MCF 10A (cell line): ENCODE data around the gene SNX3. TPM values are rescaled to one million over a fixed set of nuclear protein-coding genes. Genes with fewer than 3 reads are reported as not detected.
A peak's percentile ranks its signal among the peaks of the same experiment; 100 is the strongest.

Source experiments
- BruUV-seq: library from RNA; stranded (reverse); fragments of 400-500 nt; replicated peaks from 2 replicates; lab custom pipeline; 2021; lab: Mats Ljungman, UMichigan
- CTCF ChIA-PET: fragments of 300-600 bp; sonication (Branson Sonifier 250); formaldehyde crosslinking; extraction: SDS; loops from one replicate; lab custom pipeline; 2021; ENCODE audit warnings: antibody characterized with exemption, inconsistent platforms; lab: Yijun Ruan, JAX
- POLR2A ChIA-PET: fragments of 300-600, 350-650 bp; sonication (Branson Sonifier 250); formaldehyde crosslinking; extraction: SDS; loops from one replicate; lab custom pipeline; 2020; ENCODE audit warnings: antibody characterized with exemption, inconsistent platforms; lab: Yijun Ruan, JAX
- DNase-seq: peaks from one replicate; pipeline ENCODE4 v3.0.0-alpha.2; 2018; ENCODE audit not compliant: unreplicated experiment
- H3K27ac Mint-ChIP-seq: one replicate; pipeline ENCODE4 v1.8.0; 2022; ENCODE audit warnings: mild to moderate bottlenecking, low read depth, mixed read lengths; ENCODE audit not compliant: unreplicated experiment
- H3K27me3 Mint-ChIP-seq: one replicate; pipeline ENCODE4 v1.8.0; 2022; ENCODE audit warnings: mixed read lengths; ENCODE audit not compliant: insufficient read depth, unreplicated experiment
- H3K36me3 Mint-ChIP-seq: one replicate; pipeline ENCODE4 v1.8.0; 2022; ENCODE audit warnings: mild to moderate bottlenecking, moderate library complexity, mixed read lengths; ENCODE audit not compliant: insufficient read depth, unreplicated experiment
- H3K4me1 Mint-ChIP-seq: one replicate; pipeline ENCODE4 v1.8.0; 2022; ENCODE audit warnings: mixed read lengths; ENCODE audit not compliant: insufficient read depth, unreplicated experiment
- H3K4me3 Mint-ChIP-seq: one replicate; pipeline ENCODE4 v1.8.0; 2022; ENCODE audit warnings: mild to moderate bottlenecking, moderate library complexity, mixed read lengths; ENCODE audit not compliant: unreplicated experiment
- H3K9me3 Mint-ChIP-seq: one replicate; pipeline ENCODE4 v1.8.0; 2022; ENCODE audit warnings: mixed read lengths; ENCODE audit not compliant: unreplicated experiment
- CTCF ChIP-seq: fragments of 200-600 bp; IDR thresholded peaks from one replicate; pipeline ENCODE4 v1.8.0; 2022; ENCODE audit warnings: antibody characterized with exemption, mild to moderate bottlenecking; ENCODE audit not compliant: unreplicated experiment
- intact Hi-C: fragments of 100-400 bp; cut with micrococcal nuclease; formaldehyde crosslinking; loops from 2 replicates; pipeline ENCODE4 v1.14.1; 2022
- total RNA-seq: library from RNA; stranded (reverse); gene quantifications from 2 replicates; pipeline ENCODE4 v1.2.3, GENCODE V29; 2022

Gene SNX3
- total RNA-seq, 1 experiment from 2014 or later, result 114 TPM

GRCh38 chr6:108235127-108235526 is 25.7 kb downstream of the SNX3 start:
- BruUV-seq, result no TSS peak

DNA sequence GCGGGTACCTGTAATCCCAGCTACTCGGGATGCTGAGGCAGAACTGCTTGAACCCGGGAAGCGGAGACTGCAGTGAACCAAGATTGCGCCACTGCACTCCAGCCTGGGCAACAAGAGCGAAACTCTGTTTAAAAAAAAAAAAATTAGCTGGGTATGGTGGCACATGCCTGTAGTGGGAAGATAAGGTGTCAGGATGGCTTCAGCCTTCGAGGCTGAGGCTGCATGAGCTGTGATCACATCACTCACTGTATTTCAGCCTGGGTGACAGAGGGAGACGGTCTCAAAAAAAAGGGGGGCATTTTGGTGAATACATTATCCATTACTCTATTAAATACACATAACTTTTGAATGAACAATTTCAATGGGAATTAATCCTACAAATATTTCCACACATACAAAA is 32.4 kb downstream of the SNX3 start:
- DNase-seq, result no peak
- no peaks in the 10 kb centered on the region for H3K27me3 Mint-ChIP-seq
- H3K9me3 Mint-ChIP-seq, result no peaks in the 10 kb centered on the region
- no peak for TF ChIP-seq CTCF
- no peak overlapping the region for H3K27ac Mint-ChIP-seq
- BruUV-seq, result no TSS peak
- intact Hi-C loops, result no loop called here
- H3K4me3 Mint-ChIP-seq, result no peak overlapping the region
- no peaks in the 10 kb centered on the region for H3K4me1 Mint-ChIP-seq
- CTCF ChIA-PET, result interaction anchor here (0.7 kb wide), 1 partner anchor 260 kb away, joined by 3 read pairs; no protein-coding TSS in a partner anchor
- peaks cover 6% of the 10 kb centered on the region for H3K36me3 Mint-ChIP-seq
- POLR2A ChIA-PET, result interaction anchor here (0.6 to 2.3 kb wide), 2 partner anchors 11 to 32 kb away, joined by 3 to 4 read pairs; no protein-coding TSS in a partner anchor

More at GRCh38 chr6:108235127-108235526, 25.7 kb downstream of the SNX3 start:
- intact Hi-C loops, result no loop called here
- Mint-ChIP-seq H3K27ac (no peak overlapping the region), H3K4me1 (no peaks in the 10 kb centered on the region), H3K27me3 (no peaks in the 10 kb centered on the region), H3K36me3 (peaks cover 24% of the 10 kb centered on the region), H3K9me3 (no peaks in the 10 kb centered on the region), H3K4me3 (no peak overlapping the region)
- POLR2A ChIA-PET, result interaction anchor here (3.8 kb wide), 1 partner anchor 25 kb away, joined by 12 read pairs; the partner anchor contains the start of gene SNX3
- CTCF ChIA-PET, result interaction anchor here (1.3 kb wide), 1 partner anchor 258 kb away, joined by 3 read pairs; no protein-coding TSS in a partner anchor
- DNase-seq, result no peak
- no peak for TF ChIP-seq CTCF

- no peak for TF ChIP-seq CTCF
- no TSS peak for BruUV-seq
- CTCF ChIA-PET, result interaction anchor here (1.4 kb wide), 1 partner anchor 266 kb away, joined by 3 read pairs; no protein-coding TSS in a partner anchor
Observed at GRCh38 chr6:108227290-108227689, 33.5 kb downstream of the SNX3 start.

GRCh38 chr6:108222504-108222903 is 38.3 kb downstream of the SNX3 start:
- Mint-ChIP-seq H3K36me3 (peaks cover 44% of the 10 kb centered on the region), H3K4me1 (peaks cover 6% of the 10 kb centered on the region), H3K9me3 (no peaks in the 10 kb centered on the region), H3K27ac (peak overlapping the region; percentile 1), H3K27me3 (no peaks in the 10 kb centered on the region), H3K4me3 (no peak overlapping the region)
- intact Hi-C loops, result no loop called here
- no peak for DNase-seq
- BruUV-seq, result no TSS peak
- TF ChIP-seq CTCF, result no peak
- ChIA-PET POLR2A (interaction anchor here (1.3 kb wide), 1 partner anchor 37 kb away, joined by 3 read pairs; no protein-coding TSS in a partner anchor), CTCF (no interaction called here)

More at GRCh38 chr6:108227290-108227689, 33.5 kb downstream of the SNX3 start:
- no peaks in the 10 kb centered on the region for H3K9me3 Mint-ChIP-seq
- H3K4me1 Mint-ChIP-seq, result peaks cover 5% of the 10 kb centered on the region
- H3K27ac Mint-ChIP-seq, result peak overlapping the region; percentile 46
- no peak for DNase-seq
- H3K36me3 Mint-ChIP-seq, result peaks cover 15% of the 10 kb centered on the region
- intact Hi-C loops, result no loop called here
- H3K4me3 Mint-ChIP-seq, result no peak overlapping the region
- H3K27me3 Mint-ChIP-seq, result no peaks in the 10 kb centered on the region
- POLR2A ChIA-PET, result interaction anchor here (0.8 to 1.3 kb wide), 2 partner anchors 14 to 34 kb away, joined by 3 to 7 read pairs; partner anchors contain the start of gene SNX3
